GM12864 (cell line): ENCODE measurements around the gene COPG1.

Experiments
- DNase-seq: peaks from one replicate; pipeline ENCODE4 v3.0.0-alpha.2; 2011; ENCODE audit warnings: low read depth
- H3K4me3 ChIP-seq: 2 replicates; pipeline ENCODE4 v1.5.1; 2011; ENCODE audit warnings: mild to moderate bottlenecking, low read depth, low read length, control low read depth
- TF ChIP-seq, protein P1 (sequence below): IDR thresholded peaks from 2 replicates; pipeline ENCODE4 v1.5.1; 2011; ENCODE audit warnings: low read depth, mild to moderate bottlenecking, moderate library complexity, low read length, control low read depth, inconsistent platforms; ENCODE audit errors: missing control alignments

COPG1 gene, protein sequence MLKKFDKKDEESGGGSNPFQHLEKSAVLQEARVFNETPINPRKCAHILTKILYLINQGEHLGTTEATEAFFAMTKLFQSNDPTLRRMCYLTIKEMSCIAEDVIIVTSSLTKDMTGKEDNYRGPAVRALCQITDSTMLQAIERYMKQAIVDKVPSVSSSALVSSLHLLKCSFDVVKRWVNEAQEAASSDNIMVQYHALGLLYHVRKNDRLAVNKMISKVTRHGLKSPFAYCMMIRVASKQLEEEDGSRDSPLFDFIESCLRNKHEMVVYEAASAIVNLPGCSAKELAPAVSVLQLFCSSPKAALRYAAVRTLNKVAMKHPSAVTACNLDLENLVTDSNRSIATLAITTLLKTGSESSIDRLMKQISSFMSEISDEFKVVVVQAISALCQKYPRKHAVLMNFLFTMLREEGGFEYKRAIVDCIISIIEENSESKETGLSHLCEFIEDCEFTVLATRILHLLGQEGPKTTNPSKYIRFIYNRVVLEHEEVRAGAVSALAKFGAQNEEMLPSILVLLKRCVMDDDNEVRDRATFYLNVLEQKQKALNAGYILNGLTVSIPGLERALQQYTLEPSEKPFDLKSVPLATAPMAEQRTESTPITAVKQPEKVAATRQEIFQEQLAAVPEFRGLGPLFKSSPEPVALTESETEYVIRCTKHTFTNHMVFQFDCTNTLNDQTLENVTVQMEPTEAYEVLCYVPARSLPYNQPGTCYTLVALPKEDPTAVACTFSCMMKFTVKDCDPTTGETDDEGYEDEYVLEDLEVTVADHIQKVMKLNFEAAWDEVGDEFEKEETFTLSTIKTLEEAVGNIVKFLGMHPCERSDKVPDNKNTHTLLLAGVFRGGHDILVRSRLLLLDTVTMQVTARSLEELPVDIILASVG

DNA sequence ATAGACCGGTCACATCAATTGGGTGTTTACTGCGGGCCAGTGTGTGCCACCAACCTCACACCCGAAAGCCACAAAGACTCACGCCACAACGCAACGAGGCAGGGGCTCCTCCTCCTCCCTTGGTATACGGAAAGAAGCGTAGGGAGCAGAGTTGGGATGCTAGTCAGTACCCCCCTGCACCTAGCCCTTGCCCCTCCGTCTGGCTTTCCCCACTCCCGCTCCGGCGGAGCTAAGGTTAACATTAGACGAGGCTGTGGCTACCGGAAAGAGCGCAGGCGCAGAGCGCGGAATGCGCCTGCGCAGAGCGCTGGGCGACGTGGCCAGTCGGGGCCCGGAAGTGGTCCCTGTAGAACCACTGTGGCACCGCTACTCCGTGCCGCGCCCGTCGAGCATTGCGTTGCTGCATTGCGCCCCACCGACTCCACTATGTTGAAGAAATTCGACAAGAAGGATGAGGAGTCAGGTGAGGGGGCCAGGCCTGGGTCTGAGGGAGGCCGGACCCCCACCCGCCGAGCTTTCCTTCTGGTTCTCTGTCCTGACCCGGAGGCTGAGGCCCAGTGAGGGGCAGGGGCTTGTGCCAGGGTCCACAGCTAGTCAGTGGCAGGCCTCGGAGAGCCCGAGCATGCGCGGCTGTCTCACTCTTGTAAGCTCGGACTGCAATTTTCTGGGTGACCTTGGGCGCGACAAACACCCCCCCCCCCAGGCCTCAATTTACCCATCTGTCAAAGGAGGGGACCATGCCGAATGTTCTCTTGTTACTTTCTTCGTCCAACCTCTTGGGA lies at the start of gene COPG1:
Gene COPG1, plus strand, starts transcription at position 323 of the 782 bp plus-strand sequence. Its CDS starts 104 bp downstream, at position 427.
- DNase-seq, result peak; percentile 68
- peak within 1 kb of the TSS; percentile 99 for H3K4me3 ChIP-seq
- TF ChIP-seq, protein P1, sequence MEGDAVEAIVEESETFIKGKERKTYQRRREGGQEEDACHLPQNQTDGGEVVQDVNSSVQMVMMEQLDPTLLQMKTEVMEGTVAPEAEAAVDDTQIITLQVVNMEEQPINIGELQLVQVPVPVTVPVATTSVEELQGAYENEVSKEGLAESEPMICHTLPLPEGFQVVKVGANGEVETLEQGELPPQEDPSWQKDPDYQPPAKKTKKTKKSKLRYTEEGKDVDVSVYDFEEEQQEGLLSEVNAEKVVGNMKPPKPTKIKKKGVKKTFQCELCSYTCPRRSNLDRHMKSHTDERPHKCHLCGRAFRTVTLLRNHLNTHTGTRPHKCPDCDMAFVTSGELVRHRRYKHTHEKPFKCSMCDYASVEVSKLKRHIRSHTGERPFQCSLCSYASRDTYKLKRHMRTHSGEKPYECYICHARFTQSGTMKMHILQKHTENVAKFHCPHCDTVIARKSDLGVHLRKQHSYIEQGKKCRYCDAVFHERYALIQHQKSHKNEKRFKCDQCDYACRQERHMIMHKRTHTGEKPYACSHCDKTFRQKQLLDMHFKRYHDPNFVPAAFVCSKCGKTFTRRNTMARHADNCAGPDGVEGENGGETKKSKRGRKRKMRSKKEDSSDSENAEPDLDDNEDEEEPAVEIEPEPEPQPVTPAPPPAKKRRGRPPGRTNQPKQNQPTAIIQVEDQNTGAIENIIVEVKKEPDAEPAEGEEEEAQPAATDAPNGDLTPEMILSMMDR, result no peak

DNA sequence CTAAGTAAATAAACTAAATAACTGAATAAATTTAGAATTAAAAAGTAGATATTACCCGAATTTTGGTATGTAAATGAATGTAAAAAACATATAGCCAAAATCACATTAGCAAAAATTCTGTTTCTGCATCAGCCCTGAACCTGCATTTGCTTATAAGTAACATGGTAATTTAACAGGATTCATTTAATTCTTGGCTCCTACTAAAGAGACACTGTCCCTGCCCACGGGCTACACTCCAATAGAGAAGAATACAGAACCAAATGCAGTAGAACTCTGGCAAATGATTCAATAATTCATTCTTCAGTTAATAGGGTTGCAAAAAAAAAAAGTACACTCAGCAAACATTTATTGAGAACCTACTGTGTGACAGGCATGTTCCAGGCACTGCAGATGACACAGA lies 44.9 kb upstream of the COPG1 start:
- TF ChIP-seq, protein P1, result no peak
- H3K4me3 ChIP-seq, result no peak overlapping the region
- no peak for DNase-seq

DNA sequence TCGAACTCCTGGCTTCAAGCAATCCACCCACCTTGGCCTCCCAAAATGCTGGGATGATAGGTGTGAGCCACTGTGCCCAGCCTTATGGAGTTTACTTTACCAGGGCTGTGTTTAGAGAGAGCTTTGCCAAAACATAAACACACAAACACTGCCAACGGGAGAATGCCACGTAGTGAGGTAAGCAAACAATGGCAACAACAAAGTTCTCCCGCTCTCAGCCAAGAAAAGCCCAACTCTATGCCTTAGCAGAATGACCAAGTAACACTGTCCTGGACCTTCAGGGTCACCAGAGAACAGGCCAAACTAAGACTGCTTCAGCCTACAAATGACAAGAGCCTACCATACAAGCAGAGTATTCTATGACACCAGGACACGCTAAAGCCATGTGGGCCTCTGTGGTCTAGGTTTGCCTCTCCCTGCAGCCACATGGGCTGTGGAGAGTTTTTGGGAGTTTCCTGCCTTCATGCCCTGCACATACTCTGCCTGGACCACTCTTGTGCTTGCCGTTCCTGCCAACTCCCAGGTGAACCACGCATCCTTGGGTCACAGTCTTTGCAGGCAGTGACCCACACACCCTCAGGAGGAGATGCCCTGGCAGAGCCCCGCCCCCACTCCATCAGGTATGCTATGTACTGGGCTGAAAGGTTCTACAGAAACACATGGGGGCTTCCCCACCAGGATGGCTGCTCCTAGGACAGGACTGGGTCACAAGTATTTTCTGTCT lies 44.1 kb upstream of the COPG1 start:
- DNase-seq, result no peak
- TF ChIP-seq, protein P1, result no peak
- no peak overlapping the region for H3K4me3 ChIP-seq

DNA sequence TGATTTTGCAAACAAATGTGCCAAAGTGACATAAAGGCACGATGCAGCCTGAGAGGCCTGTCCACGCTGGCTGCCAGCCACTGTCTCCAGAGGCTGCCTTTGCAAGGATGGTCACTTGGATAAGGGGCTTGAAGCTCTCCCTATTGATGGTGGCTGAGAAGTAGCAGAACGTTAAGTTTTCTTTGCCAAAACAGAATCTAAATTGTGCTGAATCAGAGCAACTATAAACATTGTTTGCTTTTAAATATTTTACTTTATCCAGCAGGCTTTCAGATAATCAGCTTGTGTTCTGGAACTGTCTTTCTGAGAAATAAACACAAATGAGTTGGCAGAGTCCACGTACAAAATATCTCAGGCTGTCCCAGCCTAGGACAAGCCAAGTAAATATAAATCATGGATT lies 41.9 kb upstream of the COPG1 start:
- no peak overlapping the region for H3K4me3 ChIP-seq
- TF ChIP-seq, protein P1, result no peak
- no peak for DNase-seq

DNA sequence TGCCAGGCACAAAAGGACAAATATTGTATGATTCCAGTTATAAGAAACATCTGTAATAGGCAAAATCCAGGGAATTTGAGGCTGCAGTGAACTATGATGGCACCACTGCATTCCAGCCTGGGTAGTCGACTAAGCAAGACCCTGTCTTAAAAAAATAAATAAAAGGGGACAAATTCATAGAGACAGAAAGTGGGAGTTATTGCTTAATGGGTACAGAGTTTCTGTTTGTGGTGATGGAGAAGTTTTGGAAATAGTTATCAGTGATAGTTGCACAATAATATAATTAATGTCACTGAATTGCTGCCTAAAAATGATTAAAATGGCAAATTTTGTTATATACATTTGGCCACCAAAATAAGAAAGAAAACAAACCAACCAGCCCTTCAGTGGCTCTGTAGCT lies 38.1 kb upstream of the COPG1 start:
- TF ChIP-seq, protein P1, result no peak
- no peak overlapping the region for H3K4me3 ChIP-seq
- DNase-seq, result no peak

DNA sequence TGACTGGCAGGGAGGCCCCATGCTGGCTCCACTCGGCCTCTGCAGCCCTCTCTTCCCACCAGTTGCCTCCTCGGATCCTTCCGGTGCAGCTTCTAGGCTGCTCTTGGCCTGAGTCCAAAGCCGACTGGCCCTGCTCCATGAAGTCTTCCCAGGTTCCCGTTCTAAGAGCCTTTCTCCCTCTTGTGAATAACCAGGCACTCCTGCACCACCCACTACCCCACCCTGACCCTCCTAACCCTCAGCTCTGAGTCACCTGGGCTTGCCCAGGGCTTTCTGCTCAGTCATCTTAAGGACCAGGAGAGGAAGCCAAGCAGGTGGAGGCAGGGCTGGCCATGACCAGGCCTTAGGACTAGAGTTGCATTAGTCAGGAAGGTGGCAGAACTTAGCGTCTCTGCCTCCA lies 37.6 kb upstream of the COPG1 start:
- TF ChIP-seq, protein P1, result no peak
- DNase-seq, result no peak
- no peak overlapping the region for H3K4me3 ChIP-seq
